PC-9 (cell line): ENCODE data around the gene OR4N5. TPM values are rescaled to one million over a fixed set of nuclear protein-coding genes. Genes with fewer than 3 reads are reported as not detected.

ENCODE experiments used
- BruUV-seq: library from RNA; stranded (reverse); fragments of 400-500 nt; replicated peaks from 2 replicates; lab custom pipeline; 2021; lab: Mats Ljungman, UMichigan
- CTCF ChIA-PET: fragments of 300-600 bp; sonication (Branson Sonifier 250); formaldehyde crosslinking; loops from one replicate; lab custom pipeline; 2022; ENCODE audit warnings: antibody characterized with exemption; lab: Charles Lee
- POLR2A ChIA-PET: fragments of 300-600 bp; sonication (Branson Sonifier 250); formaldehyde crosslinking; loops from one replicate; lab custom pipeline; 2022; ENCODE audit warnings: antibody characterized with exemption; ENCODE audit not compliant: unreplicated experiment; lab: Charles Lee
- DNase-seq, 2 experiments: peaks; one replicate each; pipeline versions ENCODE4 v3.0.0 to v3.0.0-alpha.2; 2015 to 2022; ENCODE audit warnings: mixed read lengths in 1 of 2
- H2AFZ ChIP-seq: fragments of 200-600 bp; sonication (generic); 2 replicates; pipeline ENCODE4 v1.8.1; 2017; ENCODE audit warnings: antibody characterized with exemption
- H3F3A ChIP-seq: fragments of 200-600 bp; sonication (generic); 2 replicates; pipeline ENCODE4 v1.8.1; 2017; ENCODE audit warnings: antibody characterized with exemption, mild to moderate bottlenecking, low read depth; ENCODE audit not compliant: insufficient read depth
- H3K27ac ChIP-seq: fragments of 200-600 bp; sonication (generic); 2 replicates; pipeline ENCODE4 v1.6.1; 2016; ENCODE audit warnings: mixed run types
- H3K27me3 ChIP-seq: fragments of 200-600 bp; sonication (generic); 2 replicates; pipeline ENCODE4 v1.6.1; 2016; ENCODE audit warnings: low read depth, mixed run types; ENCODE audit not compliant: insufficient read depth
- H3K36me3 ChIP-seq: fragments of 200-600 bp; sonication (generic); 2 replicates; pipeline ENCODE4 v1.6.1; 2016; ENCODE audit warnings: low read depth, mixed run types
- H3K4me1 ChIP-seq: fragments of 200-600 bp; sonication (generic); replicated peaks from 2 replicates; pipeline ENCODE4 v1.6.1; 2016; ENCODE audit warnings: mixed run types; ENCODE audit not compliant: insufficient read depth
- H3K4me2 ChIP-seq: fragments of 200-600 bp; sonication (generic); 2 replicates; pipeline ENCODE4 v1.6.1; 2017; ENCODE audit warnings: mixed run types
- H3K4me3 ChIP-seq: fragments of 200-600 bp; sonication (generic); 2 replicates; pipeline ENCODE4 v1.6.1; 2016; ENCODE audit warnings: mixed run types
- H3K79me2 ChIP-seq: fragments of 200-600 bp; sonication (generic); 2 replicates; pipeline ENCODE4 v1.6.1; 2017; ENCODE audit warnings: low read depth, mixed run types
- H3K9me2 ChIP-seq: fragments of 200-600 bp; sonication (generic); 2 replicates; pipeline ENCODE4 v1.8.1; 2017; ENCODE audit warnings: mild to moderate bottlenecking; ENCODE audit not compliant: insufficient read depth
- H3K9me3 ChIP-seq: fragments of 200-600 bp; sonication (generic); 2 replicates; pipeline ENCODE4 v1.8.1; 2016; ENCODE audit warnings: low read depth; ENCODE audit not compliant: insufficient read depth
- H4K20me1 ChIP-seq: fragments of 200-600 bp; sonication (generic); 2 replicates; pipeline ENCODE4 v1.8.1; 2017; ENCODE audit not compliant: insufficient read depth
- CTCF ChIP-seq: fragments of 200-600 bp; sonication (generic); conservative IDR thresholded peaks from 2 replicates; pipeline ENCODE4 v1.6.1; 2017; ENCODE audit warnings: mixed run types, antibody characterized with exemption, mild to moderate bottlenecking, moderate library complexity
- EZH2 ChIP-seq: fragments of 200-600 bp; sonication (generic); IDR thresholded peaks from 2 replicates; pipeline ENCODE4 v1.8.0; 2017; ENCODE audit warnings: antibody characterized with exemption, low read depth
- intact Hi-C: fragments of 100-400 bp; cut with micrococcal nuclease; formaldehyde crosslinking; loops from one replicate; pipeline ENCODE4 v1.10.0; 2022; ENCODE audit not compliant: unreplicated experiment
- total RNA-seq: library from RNA; stranded (reverse); gene quantifications from 2 replicates; pipeline ENCODE4 v1.2.3, GENCODE V29; 2021

Gene OR4N5
- total RNA-seq, 1 experiment from 2014 or later, result not detected

DNA sequence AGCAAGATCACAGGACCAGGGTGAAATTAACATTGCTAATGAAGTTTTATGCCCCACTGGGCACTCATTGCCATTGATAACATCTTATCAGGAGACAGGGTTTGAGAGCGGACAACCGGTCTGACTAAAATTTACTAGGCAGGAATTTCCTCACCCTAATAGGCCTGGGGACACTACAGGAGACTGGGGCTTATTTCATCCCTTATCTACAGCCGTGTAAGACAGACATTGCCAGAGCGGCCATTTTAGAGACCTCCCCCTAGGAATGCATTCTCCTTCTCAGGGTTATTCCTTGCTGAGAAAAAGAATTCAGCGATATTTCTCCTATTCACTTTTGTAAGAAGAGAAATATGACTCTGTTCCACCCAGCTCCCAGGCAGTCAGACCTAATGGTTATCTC is 19.8 kb upstream of the OR4N5 start:
- Histone ChIP-seq H3K36me3 (no peaks in the 10 kb centered on the region), H3F3A (no peaks in the 10 kb centered on the region), H3K9me2 (no peaks in the 10 kb centered on the region), H3K4me1 (no peaks in the 10 kb centered on the region), H3K4me3 (no peak overlapping the region), H3K79me2 (no peaks in the 10 kb centered on the region), H3K9me3 (no peaks in the 10 kb centered on the region), H2AFZ (no peak overlapping the region), H3K4me2 (no peak overlapping the region), H3K27ac (no peak overlapping the region), H4K20me1 (no peaks in the 10 kb centered on the region), H3K27me3 (no peaks in the 10 kb centered on the region)
- ChIA-PET CTCF (no interaction called here), POLR2A (interaction anchor here (0.7 kb wide), 1 partner anchor 9 kb away, joined by 3 read pairs; no protein-coding TSS in a partner anchor)
- BruUV-seq, result no TSS peak
- DNase-seq, result no peak
- no peak for TF ChIP-seq CTCF
- TF ChIP-seq EZH2, result no peak
- intact Hi-C loops, result no loop called here

GRCh38 chr14:20143911-20144310 is 5.3 kb downstream of the OR4N5 start:
- no peaks in the 10 kb centered on the region for H3K36me3 ChIP-seq
- H3K4me2 ChIP-seq, result no peak overlapping the region
- no TSS peak for BruUV-seq
- H3K79me2 ChIP-seq, result no peaks in the 10 kb centered on the region
- intact Hi-C loops, result no loop called here
- no peak for DNase-seq
- no peaks in the 10 kb centered on the region for H3K4me1 ChIP-seq
- H2AFZ ChIP-seq, result no peak overlapping the region
- H3K9me3 ChIP-seq, result no peaks in the 10 kb centered on the region
- POLR2A ChIA-PET, result no interaction called here
- H3K27me3 ChIP-seq, result peaks cover 2% of the 10 kb centered on the region; the same call in 1 of the 2 replicates
- no peaks in the 10 kb centered on the region for H3K9me2 ChIP-seq
- H4K20me1 ChIP-seq, result no peaks in the 10 kb centered on the region
- H3F3A ChIP-seq, result no peaks in the 10 kb centered on the region
- CTCF ChIA-PET, result no interaction called here
- H3K27ac ChIP-seq, result no peak overlapping the region
- no peak overlapping the region for H3K4me3 ChIP-seq
- no peak for TF ChIP-seq EZH2
- no peak; the same call in 1 of the 2 replicates for TF ChIP-seq CTCF

GRCh38 chr14:20144820-20145219 is 6.2 kb downstream of the OR4N5 start:
- no peak overlapping the region for H2AFZ ChIP-seq
- intact Hi-C loops, result no loop called here
- no peaks in the 10 kb centered on the region for H3K4me1 ChIP-seq
- H3K79me2 ChIP-seq, result no peaks in the 10 kb centered on the region
- BruUV-seq, result no TSS peak
- H3K9me2 ChIP-seq, result no peaks in the 10 kb centered on the region
- no peak overlapping the region for H3K4me2 ChIP-seq
- ChIA-PET POLR2A (no interaction called here), CTCF (no interaction called here)
- no peak for TF ChIP-seq EZH2
- no peak for TF ChIP-seq CTCF
- no peaks in the 10 kb centered on the region for H3F3A ChIP-seq
- H3K4me3 ChIP-seq, result no peak overlapping the region
- H3K36me3 ChIP-seq, result no peaks in the 10 kb centered on the region
- no peaks in the 10 kb centered on the region for H4K20me1 ChIP-seq
- H3K9me3 ChIP-seq, result no peaks in the 10 kb centered on the region
- no peak for DNase-seq
- H3K27me3 ChIP-seq, result peaks cover 2% of the 10 kb centered on the region; the same call in 1 of the 2 replicates
- H3K27ac ChIP-seq, result no peak overlapping the region
